GM23338 (cell line): Measurements from ENCODE around the gene PPP2R5C. TPM values are rescaled to one million over a fixed set of nuclear protein-coding genes. Genes with fewer than 3 reads are reported as not detected.

Experiments
- ATAC-seq: fragments of 200-7000 bp; cut with Tn5 transposase; 3 replicates; pipeline ENCODE4 v1.9.1; 2020
- DNase-seq: peaks from one replicate; pipeline ENCODE4 v3.0.0-alpha.2; 2015; ENCODE audit warnings: low spot score
- H2AFZ ChIP-seq: fragments of 200-600 bp; sonication (generic); 2 replicates; pipeline ENCODE4 v1.8.0; 2016; ENCODE audit warnings: antibody characterized with exemption, mild to moderate bottlenecking, moderate library complexity
- H3F3A ChIP-seq: fragments of 200-600 bp; sonication (generic); replicated peaks from 2 replicates; pipeline ENCODE4 v1.8.0; 2017; ENCODE audit warnings: antibody characterized with exemption, mixed run types, low read depth
- H3K27ac ChIP-seq: fragments of 200-600 bp; sonication (generic); 2 replicates; pipeline ENCODE4 v1.6.1; 2016; ENCODE audit warnings: low read depth
- H3K27me3 ChIP-seq: fragments of 200-600 bp; sonication (generic); 2 replicates; pipeline ENCODE4 v1.8.0; 2016; ENCODE audit warnings: mild to moderate bottlenecking, mixed run types, moderate library complexity; ENCODE audit not compliant: insufficient read depth
- H3K36me3 ChIP-seq: fragments of 200-600 bp; sonication (generic); 2 replicates; pipeline ENCODE4 v1.8.0; 2016; ENCODE audit warnings: mild to moderate bottlenecking; ENCODE audit not compliant: insufficient read depth
- H3K4me1 ChIP-seq: fragments of 200-600 bp; sonication (generic); 2 replicates; pipeline ENCODE4 v1.8.0; 2016; ENCODE audit warnings: mild to moderate bottlenecking, moderate library complexity; ENCODE audit not compliant: insufficient read depth
- H3K4me2 ChIP-seq: fragments of 200-600 bp; sonication (generic); 2 replicates; pipeline ENCODE4 v1.7.1; 2017; ENCODE audit warnings: mixed run types
- H3K4me3 ChIP-seq: fragments of 200-600 bp; sonication (generic); 2 replicates; pipeline ENCODE4 v1.6.1; 2016; ENCODE audit warnings: mixed run types
- H3K79me2 ChIP-seq: fragments of 200-600 bp; sonication (generic); replicated peaks from 2 replicates; pipeline ENCODE4 v1.8.0; 2017; ENCODE audit warnings: mild to moderate bottlenecking; ENCODE audit not compliant: insufficient read depth
- H3K9me2 ChIP-seq: fragments of 200-600 bp; sonication (generic); 2 replicates; pipeline ENCODE4 v1.8.0; 2017; ENCODE audit not compliant: insufficient read depth
- H4K20me1 ChIP-seq: fragments of 200-600 bp; sonication (generic); replicated peaks from 2 replicates; pipeline ENCODE4 v1.8.0; 2017; ENCODE audit warnings: mild to moderate bottlenecking; ENCODE audit not compliant: insufficient read depth
- H3K27ac Mint-ChIP-seq: 2 replicates; pipeline ENCODE4 v1.8.0; 2020; ENCODE audit warnings: inconsistent platforms, mild to moderate bottlenecking, moderate library complexity, mixed read lengths
- H3K27me3 Mint-ChIP-seq: 3 replicates; pipeline ENCODE4 v1.8.0; 2022; ENCODE audit warnings: low read depth, mild to moderate bottlenecking, moderate library complexity, mixed read lengths, inconsistent platforms; ENCODE audit not compliant: insufficient read depth, poor library complexity
- H3K36me3 Mint-ChIP-seq: 3 replicates; pipeline ENCODE4 v1.8.0; 2021; ENCODE audit warnings: low read depth, mild to moderate bottlenecking, inconsistent platforms, moderate library complexity, mixed read lengths
- H3K4me1 Mint-ChIP-seq: 3 replicates; pipeline ENCODE4 v1.8.0; 2020; ENCODE audit warnings: mild to moderate bottlenecking, inconsistent platforms, mixed read lengths
- H3K4me3 Mint-ChIP-seq: 3 replicates; pipeline ENCODE4 v1.8.0; 2021; ENCODE audit warnings: moderate library complexity, mild to moderate bottlenecking, inconsistent platforms, mixed read lengths
- H3K9me3 Mint-ChIP-seq: 3 replicates; pipeline ENCODE4 v1.8.0; 2020; ENCODE audit warnings: moderate library complexity, mild to moderate bottlenecking, inconsistent platforms, mixed read lengths
- CREB1 ChIP-seq: fragments of 250-450 bp; sonication (Bioruptor Pico); IDR thresholded peaks from 2 replicates; pipeline ENCODE4 v1.5.0; 2020; ENCODE audit warnings: low read depth, mild to moderate bottlenecking, moderate library complexity
- ETS1 ChIP-seq: IDR thresholded peaks from 2 replicates; pipeline ENCODE4 v1.6.1; 2016; ENCODE audit warnings: antibody characterized with exemption
- EZH2 ChIP-seq: fragments of 200-600 bp; sonication (generic); IDR thresholded peaks from one replicate; pipeline ENCODE4 v1.8.0; 2017; ENCODE audit warnings: antibody characterized with exemption, mild to moderate bottlenecking, low read depth; ENCODE audit not compliant: unreplicated experiment
- EZH2phosphoT487 ChIP-seq: fragments of 200-600 bp; sonication (generic); IDR thresholded peaks from one replicate; pipeline ENCODE4 v1.8.1; 2018; ENCODE audit warnings: antibody characterized with exemption; ENCODE audit not compliant: unreplicated experiment
- JUNB ChIP-seq: IDR thresholded peaks from one replicate; pipeline ENCODE4 v1.6.1; 2016; ENCODE audit warnings: antibody characterized with exemption; ENCODE audit not compliant: unreplicated experiment
- NANOG ChIP-seq: IDR thresholded peaks from 2 replicates; pipeline ENCODE4 v1.6.1; 2016; ENCODE audit warnings: antibody characterized with exemption, borderline replicate concordance
- POLR2AphosphoS5 ChIP-seq: IDR thresholded peaks from 2 replicates; pipeline ENCODE4 v1.6.1; 2016; ENCODE audit warnings: antibody characterized with exemption, low read depth
- STAT1 ChIP-seq: IDR thresholded peaks from one replicate; pipeline ENCODE4 v1.6.1; 2016; ENCODE audit warnings: antibody characterized with exemption; ENCODE audit not compliant: unreplicated experiment
- ZNF114 ChIP-seq: fragments of 250-450 bp; sonication (Bioruptor Pico); IDR thresholded peaks from 2 replicates; pipeline ENCODE4 v1.5.0; 2020; ENCODE audit warnings: mild to moderate bottlenecking, moderate library complexity
- ZNF462 ChIP-seq: fragments of 250-450 bp; sonication (Bioruptor Pico); IDR thresholded peaks from 2 replicates; pipeline ENCODE4 v1.5.0; 2020; ENCODE audit warnings: mild to moderate bottlenecking, moderate library complexity
- polyA plus RNA-seq: library from polyadenylated mRNA; unstranded; fragments of >200 nt; fragmentation: Nextera tagmentation; extraction: Ambion mirVana; gene quantifications from 2 replicates; pipeline ENCODE4 v1.2.1, GENCODE V29; 2016
- total RNA-seq: library from RNA; depleted of rRNA; stranded (reverse); fragments of >200 nt; shearing (Covaris generic); gene quantifications from 2 replicates; pipeline ENCODE4 v1.2.3, GENCODE V29; 2014

Gene PPP2R5C
- total and polyA plus RNA-seq, 2 experiments from 2014 or later, result 75.4 to 79.7 TPM

GRCh38 chr14:101908795-101909194 is 147.3 kb downstream of the PPP2R5C start (continued):
- TF ChIP-seq ZNF462 (CRISPR knock-in tag) (no peak), EZH2phosphoT487 (no peak), ZNF114 (no peak), CREB1 (CRISPR knock-in tag) (no peak), STAT1 (no peak), NANOG (no peak), JUNB (no peak)

- no peaks in the 10 kb centered on the region; the same call in 1 of the 2 replicates for H3K79me2 ChIP-seq
- no peak overlapping the region for H3K27ac Mint-ChIP-seq
- no peak overlapping the region for H3K4me3 Mint-ChIP-seq
- no peak overlapping the region for H3K27ac ChIP-seq
- H4K20me1 ChIP-seq, result no peaks in the 10 kb centered on the region; the same call in 1 of the 2 replicates
- H3K4me3 ChIP-seq, result no peak overlapping the region
- H3K36me3 ChIP-seq, result no peaks in the 10 kb centered on the region
- H3K4me1 ChIP-seq, result no peaks in the 10 kb centered on the region
- no peak overlapping the region for H3K4me2 ChIP-seq
- ATAC-seq, result no peak
- H3K27me3 Mint-ChIP-seq, result peaks cover 9% of the 10 kb centered on the region
- H3K27me3 ChIP-seq, result no peaks in the 10 kb centered on the region
- H3K36me3 Mint-ChIP-seq, result peaks cover 30% of the 10 kb centered on the region
- TF ChIP-seq ETS1, result no peak
- TF ChIP-seq JUNB, result no peak
- no peak for TF ChIP-seq POLR2AphosphoS5
- TF ChIP-seq EZH2, result no peak
- no peak for TF ChIP-seq STAT1
- DNase-seq, result no peak
- no peaks in the 10 kb centered on the region for H3K4me1 Mint-ChIP-seq
- H2AFZ ChIP-seq, result no peak overlapping the region
- no peaks in the 10 kb centered on the region for H3F3A ChIP-seq
- H3K9me3 Mint-ChIP-seq, result no peaks in the 10 kb centered on the region
- H3K9me2 ChIP-seq, result no peaks in the 10 kb centered on the region
These were observed 148.0 kb downstream of the PPP2R5C start for GRCh38 chr14:101909371-101910096.
